ENCODE measurements around the gene SPTBN1. TPM values are rescaled to one million over a fixed set of nuclear protein-coding genes. Genes with fewer than 3 reads are reported as not detected.

The SPTBN1 gene
- total RNA-seq, 1 donor from 2014 or later: 380 TPM

DNA sequence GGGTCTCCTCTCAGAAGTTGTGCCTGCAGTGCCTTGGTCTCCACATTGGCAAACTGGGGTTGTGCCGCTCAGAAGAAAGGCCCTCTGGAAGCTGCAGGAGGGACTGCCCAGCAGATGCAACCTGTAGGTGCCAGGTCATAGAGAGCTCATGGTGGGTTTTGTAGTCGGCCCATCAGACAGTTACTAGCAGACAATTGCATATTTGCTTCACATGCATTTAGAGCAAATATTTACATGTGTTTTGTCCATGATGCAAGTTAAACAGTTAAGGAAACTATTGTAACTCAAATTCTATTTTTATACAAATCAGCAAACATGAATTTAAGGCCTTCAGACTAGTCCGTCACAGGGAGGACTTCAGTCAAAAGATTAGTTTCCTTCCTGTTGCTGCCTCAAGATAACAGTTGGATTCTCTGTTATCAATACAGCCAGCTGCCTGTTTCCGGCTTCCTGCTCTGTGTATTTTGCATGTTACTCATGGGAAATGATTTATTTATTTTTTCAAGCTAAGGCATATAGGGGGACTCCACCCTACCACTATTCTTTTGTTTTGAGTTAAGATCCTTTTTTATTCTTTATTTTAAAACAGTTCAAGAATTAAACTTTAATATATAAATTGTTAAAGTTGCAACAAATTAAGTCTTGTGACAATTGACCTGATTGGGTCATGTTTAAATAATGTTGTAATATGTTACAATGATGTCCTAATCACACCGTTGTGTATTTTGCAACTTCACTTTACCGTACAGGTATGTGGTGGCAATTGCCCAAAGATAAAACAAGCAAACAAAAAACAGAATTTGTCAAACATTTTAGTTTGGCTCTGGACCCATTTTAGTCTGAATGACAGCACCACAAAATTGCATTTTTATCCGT, 133.5 kb downstream of the SPTBN1 start:
- DNase-seq (ENCODE audit: low spot score): no peak

DNA sequence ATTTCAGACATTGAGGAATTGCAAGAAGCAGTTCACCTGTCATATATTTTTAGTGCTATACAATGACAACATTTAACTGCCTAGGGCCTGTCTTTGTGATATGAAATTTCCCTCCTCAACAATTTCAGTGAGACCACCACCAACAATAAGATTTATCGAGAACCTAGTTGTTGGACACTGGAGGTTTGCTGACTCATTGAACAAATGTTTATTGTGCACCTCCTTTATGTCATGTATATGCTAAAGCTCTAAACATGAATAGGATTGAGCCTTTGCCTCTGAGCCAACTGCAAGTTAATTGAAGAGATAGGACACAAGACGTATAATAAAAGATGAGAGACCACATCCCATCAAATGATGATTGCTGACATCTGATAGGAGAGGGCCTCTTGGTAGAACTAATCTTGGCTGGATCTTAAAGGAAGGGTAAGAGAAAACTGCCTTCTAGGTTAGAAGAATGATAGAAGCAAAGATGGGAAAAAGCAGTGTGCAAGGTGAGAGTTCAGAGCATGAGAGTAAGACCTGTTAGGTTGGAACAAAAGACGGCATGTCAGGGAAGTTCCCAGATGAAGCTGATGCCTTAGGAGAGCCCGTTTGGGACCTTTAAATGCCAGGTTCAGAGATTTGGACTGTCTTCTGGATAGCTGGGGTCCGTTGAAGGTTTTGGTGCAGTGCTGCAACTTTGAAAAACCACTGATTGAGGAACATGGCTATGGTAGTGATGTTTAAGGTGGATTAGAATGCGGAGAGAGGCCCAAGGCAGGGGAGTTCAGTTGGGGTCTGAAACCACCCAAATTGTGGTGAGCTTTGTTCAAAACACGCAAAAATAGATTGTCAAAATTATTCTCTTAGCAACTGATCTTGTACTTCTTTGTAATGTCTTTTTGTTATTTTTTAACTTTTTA, 134.3 kb downstream of the SPTBN1 start:
- DNase-seq (ENCODE audit: low spot score): no peak

DNA sequence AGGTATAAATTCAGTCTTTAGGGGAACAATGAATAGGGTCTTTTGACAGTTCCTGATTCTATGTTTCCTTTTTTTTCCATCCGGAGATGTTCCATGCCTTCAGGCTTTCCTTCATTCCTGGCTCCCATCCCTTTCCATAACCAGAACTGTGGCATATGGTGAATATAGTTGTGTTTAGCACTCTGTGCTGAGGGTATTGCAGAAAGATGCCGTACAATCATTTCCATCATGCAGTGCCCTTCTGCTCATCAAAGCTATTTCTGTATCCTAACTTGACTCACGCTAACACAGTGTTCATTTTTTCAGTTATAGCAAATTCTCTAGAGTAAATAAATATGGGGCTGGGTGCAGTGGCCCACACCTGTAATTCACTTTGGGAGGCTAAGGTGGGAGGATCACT, 135.4 kb downstream of the SPTBN1 start:
- DNase-seq (ENCODE audit: low spot score): no peak

DNA sequence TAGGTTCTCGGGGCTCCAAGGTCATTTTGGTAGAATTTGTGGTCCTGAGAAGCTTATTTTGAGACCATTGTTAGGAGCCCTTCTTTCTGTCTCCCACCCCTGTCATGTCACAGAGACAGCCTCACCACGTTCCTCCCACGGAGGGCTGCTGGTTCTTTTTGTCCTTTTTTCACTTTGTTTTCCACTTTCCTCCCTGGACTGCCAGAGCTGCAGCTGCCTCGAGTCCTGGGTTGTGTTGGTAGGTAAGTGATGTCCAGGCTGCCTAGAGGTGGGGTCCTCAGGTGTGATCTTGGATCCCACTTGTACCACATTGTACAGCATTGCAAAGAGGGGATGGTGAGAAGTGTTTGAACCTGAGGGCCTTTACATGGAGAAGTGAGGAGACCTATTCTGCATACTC, 137.1 kb downstream of the SPTBN1 start:
- no peak for DNase-seq (ENCODE audit: low spot score)

DNA sequence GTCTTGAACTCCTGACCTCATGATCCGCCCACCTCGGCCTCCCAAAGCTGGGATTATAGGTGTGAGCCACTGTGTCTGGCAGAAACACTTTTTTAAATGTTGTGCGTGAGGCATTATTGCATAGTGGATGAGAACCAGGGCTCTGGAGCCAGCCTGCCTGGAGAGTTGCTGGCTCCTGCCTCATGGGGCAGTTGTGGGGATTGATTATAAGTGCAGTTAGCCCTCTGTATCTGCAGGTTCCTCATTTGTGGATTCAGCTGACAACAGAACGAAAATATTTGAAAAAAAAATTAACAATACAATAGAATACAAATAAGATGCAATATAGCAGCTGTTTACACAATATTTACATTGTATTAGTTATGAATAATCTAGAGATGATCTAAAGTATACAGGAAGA, 137.9 kb downstream of the SPTBN1 start:
- no peak for DNase-seq (ENCODE audit: low spot score)

DNA sequence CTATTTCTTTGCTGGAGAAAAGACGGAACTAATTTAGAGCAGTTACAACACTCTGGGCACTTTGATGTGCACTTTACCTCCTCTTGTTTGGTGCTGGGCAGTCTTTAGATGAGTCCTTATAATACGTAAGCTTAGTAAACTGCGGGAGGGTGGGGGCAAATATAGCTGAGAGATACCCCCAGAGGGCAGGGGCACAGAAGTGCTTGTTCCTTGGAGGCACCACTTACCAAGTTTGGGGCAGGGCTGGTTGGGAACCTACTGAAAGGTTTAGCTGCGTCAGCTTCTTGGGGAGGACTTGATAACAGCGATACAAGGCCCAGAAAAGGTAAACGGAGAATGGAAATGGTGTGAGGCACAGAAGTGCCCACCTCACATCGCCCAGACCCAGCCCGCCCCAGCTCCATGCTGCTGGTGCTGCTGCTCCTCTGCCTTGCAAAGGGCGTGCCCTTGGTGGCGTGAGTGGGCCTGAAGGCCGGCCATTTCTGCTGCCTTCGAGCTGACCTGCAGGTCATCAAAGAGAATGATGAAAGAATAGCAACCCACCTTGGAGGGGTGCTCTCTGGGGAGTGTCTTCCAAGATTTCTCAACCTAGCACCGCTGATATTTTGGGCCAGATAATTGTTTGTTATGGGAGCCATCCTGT, 139.2 kb downstream of the SPTBN1 start:
- no peak for DNase-seq (ENCODE audit: low spot score)

DNA sequence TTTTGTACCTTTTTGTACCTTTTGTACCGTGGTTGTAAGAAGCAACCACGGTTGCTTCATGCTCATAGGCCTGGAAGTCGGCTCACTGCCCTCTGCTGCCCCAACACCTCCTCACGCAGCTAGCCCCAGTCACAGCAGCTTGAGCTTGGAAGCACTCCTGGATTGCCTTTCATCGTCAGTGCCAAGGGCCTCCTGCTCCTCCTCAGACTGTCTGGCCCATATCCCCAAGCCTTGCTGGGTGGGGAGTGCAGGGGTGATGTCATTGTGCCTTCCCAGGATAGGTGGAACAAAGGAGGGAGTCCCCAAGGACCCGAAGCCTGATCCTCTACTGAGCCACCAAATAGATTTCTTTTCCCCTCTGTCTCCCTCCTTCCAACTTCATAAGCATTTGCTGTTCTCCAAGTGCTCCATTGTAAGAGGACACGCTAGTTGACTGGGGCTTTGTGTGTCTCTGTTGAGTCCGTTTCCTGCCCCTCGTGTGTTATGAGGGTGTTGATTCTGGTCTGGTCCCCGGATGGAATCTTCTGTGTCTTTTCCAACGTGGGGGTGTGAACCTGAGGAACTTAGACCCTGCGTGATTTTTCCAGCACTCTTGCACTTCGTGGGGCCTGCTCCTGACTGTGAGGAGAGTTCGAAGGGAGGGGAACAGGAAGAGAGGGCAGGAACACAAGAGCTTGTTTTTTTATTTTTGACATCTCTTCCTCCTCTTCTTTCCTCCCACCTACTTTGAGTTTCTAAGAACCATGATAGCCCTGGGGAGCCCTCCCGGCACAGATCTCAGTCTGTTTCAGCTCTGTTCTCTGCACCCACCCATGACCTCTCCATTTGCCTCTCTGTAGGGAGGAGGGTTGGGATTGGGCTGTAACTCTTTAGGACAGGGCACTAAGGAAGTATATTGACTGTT, 140.1 kb downstream of the SPTBN1 start:
- DNase-seq (ENCODE audit: low spot score): no peak

DNA sequence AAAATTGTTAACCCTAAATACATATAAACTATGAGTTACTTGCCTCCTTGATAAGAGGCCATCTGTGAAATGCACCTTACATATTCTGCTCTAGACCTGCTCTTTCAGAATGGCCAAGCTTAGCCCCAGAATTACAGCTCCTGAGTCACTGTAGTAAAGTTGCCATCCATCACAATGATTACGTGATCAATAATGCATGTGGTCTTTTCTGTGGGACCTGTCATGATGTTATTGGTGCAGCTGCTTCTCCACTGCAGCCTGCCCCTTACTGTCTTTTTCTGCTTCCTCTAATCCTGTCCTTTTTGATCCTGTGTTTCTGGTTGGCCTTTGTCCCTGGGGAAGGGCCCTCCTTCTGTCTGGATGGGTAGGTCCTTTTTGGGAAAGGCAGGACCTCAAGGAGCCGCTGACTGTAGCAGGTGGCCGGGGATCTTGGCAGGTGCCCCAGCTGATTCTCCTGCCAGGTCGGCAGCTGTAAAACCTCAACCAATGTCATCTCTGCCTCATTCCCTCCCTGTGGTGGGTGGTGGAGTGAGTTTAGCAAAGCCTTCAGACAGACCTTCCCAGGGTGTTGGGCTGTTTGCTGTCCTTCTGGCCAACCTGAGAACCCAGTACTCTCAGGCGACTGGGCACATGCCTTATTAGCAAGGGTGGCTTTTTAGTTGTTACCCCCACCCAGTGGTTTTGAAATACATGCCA, 141.2 kb downstream of the SPTBN1 start:
- peak; percentile 64 for DNase-seq (ENCODE audit: low spot score)

DNA sequence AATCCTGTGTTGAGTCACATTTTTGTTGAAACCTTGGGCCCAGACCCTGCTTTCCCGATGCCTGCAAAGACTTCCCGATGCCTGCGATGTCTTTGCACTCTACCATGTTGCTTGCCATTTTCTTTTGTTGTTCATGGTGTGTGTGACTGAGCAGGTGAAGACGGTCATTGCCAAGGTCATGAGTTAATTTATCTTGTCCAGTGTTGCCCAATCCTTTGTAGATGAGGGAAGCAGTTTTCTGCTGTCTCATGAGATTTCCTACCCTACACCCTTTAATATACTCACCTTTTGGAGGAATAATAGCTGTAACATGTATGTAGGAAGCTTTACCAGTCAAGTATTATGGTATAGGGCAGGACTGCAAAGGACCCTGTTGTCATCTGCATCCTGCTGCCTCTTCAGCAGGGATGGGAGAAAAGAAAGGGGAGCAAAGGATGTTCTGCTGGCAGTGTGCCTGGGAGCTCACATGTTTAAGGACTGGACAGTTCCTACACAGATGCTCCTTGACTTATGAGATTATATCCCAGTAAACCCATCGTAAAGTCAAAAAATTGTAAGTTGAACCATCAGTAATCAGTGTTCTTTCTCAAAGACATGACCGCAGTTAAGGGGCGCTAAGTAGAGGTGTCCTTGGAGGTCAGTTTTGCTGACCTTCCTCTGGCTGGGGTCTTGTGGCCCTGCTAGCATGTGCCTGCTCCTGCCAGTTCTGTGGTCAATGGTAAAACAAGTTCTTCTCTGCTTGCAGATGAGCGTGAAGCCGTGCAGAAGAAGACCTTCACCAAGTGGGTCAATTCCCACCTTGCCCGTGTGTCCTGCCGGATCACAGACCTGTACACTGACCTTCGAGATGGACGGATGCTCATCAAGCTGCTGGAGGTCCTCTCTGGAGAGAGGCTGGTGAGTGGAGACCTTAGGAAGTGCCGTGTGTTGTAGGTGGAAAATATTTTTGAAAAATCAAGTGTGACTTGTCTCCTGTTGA, 142.5 kb downstream of the SPTBN1 start:
- no peak for DNase-seq (ENCODE audit: low spot score)

DNA sequence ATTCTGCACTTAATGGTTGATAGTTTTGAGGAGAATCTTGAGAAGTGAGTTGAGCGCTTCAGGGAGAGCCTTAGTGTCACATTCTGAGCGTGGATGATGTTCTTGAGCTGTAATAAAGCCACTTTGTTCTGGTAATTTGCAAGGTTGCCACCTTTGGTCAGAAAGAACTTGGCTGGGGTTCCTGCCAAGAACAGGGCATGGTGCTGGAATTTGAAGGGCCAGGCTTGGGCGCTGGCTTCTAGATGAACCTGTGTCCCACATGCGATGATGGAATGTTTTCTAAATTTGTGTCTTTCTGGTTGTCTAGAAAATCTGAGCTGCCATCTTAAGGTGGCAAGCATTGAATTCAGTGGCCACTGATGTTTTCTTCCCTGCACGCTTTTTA, 143.2 kb downstream of the SPTBN1 start:
- no peak for DNase-seq (ENCODE audit: low spot score)

DNA sequence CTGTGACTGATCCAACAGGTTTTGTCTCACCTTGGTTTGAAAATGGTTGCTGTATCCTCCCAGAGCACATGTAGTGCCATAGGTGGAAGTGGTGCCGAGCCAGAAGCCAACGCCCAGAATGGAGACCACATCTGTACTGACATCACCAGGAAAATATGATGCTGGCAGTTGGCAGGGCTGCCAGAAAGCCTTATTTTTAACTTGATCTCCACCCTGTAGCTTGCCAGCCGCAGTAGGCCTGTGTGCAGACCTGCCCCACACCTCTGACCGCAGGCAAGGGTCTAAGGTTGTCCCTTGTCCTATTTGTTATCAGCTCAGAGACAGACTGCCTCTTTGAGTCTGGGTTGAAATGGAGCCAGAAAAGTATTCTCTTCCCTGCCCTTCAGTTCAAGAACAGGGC, 143.8 kb downstream of the SPTBN1 start:
- peak; percentile 80 for DNase-seq (ENCODE audit: low spot score)

DNA sequence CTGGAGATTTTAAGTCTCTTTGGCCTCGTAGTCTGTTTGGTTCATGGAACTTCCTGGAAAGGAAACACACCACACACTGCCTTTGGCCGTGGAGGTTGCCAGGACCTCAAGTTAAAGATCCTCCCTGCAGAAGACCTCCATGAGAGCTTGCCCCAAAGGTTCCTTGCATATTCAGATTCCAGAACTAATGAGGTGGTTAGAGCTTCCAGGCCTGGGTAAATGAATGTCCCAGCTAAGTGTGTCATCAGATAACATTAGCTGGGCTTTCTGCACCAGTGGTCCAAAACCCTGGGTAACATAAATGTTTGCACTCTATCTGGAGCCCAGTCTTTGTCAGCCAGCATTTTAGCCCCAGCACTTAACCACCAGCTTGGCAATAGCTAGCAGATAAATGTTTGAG, 145.2 kb downstream of the SPTBN1 start:
- DNase-seq (ENCODE audit: low spot score): no peak

DNA sequence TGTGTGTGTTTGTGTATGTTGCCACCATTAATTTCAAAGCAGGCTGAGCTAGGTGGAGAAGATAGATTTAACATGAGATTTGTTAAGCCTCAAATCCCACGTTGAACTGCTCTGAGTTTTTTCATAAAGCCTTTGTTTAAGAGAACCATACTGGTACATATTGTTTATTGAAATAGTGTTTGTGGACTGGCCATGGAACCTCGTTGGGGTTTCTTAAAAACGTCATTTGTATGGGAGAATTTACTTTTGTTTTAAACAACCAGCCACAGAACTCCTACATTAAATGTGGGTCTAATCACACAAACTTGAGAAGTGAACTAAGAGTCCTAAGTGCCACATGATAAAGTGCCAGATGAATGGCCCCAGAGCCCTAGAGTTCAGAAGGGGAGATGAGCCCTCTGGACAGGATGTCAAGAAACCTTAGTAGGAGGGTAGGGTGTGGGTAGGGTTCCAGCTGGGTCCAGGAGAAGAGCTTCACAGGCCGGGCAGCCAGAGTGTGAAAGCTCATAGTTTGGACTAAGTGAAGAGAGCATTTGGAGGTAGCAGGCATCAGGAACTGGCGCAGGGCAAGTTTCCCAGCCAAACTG, 146.7 kb downstream of the SPTBN1 start:
- DNase-seq (ENCODE audit: low spot score): no peak

DNA sequence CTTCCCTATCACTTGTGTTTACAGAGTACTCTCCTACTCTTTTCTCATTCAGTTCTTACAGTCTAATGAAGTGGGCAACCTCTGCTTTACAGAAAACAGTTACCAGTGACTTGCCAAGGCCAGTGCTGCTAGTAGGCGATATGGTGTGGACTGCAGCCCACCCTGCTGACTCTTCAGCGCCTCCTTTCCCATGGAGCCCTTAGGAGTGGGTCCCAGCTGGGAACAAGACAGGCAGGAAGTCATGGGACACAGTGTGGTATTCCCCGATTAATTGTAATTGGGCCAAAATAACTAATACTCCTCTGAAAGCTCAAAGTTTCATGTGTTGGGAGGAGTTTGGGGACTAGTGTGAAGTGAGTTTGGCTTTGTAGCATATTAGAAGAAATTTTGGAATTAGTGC, 147.2 kb downstream of the SPTBN1 start:
- DNase-seq (ENCODE audit: low spot score): no peak

DNA sequence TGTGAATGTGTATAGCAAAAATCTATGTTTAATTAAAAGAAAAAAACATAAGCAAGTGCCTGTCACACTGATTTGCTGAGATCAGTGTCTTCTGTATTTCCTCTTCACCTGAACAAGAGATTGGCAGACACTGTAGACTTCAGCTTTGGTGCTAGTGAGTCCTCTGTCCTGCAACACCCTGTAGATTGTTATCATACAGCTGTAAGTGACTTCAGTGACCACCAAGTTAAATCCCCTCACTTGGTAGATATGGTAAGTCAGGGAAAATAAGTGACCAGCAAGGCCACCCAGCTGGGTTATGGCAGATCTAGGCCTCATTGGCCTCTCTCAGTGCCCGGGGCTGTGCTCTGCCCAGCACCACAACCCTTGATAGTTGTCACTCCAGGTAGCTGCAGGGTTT, 147.7 kb downstream of the SPTBN1 start:
- no peak for DNase-seq (ENCODE audit: low spot score)

DNA sequence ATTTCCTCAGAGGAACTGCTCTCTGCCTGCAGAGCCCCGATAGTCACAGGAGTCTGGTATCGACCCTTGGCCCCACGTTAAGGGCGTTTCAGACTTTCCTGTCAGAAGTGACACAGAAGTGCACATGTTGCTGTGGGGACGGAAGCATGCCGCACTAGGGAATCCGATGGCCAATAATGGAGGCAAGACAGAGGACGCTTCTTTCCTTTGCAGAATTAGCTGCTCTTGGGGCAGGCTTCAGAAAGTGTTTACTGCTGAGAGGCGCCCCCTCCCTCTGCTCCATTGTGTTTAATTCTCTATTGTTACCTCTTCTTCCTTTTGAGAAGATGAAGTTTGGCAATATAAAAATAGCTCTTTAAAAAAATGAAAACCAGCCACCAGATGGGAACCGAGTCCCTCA, 148.7 kb downstream of the SPTBN1 start:
- no peak for DNase-seq (ENCODE audit: low spot score)

DNA sequence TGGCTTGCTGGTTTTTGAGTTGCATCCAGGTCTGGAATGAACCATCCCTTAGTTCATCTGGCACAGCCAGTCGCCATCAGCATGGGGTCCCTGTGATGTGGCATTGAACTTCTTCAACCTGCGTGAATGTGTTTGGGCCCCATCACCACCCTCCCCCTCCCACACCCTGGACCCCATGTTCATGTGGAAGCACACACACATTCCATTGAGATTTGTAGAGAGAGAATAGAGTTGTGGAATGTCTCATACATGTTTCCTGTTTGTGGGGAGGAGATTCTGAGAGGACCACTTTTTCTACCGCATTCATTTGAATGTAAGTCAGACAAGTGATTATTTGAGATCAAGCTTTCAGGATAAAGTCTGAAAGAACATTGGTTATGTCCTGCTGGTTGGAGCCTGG, 149.7 kb downstream of the SPTBN1 start:
- no peak for DNase-seq (ENCODE audit: low spot score)

DNA sequence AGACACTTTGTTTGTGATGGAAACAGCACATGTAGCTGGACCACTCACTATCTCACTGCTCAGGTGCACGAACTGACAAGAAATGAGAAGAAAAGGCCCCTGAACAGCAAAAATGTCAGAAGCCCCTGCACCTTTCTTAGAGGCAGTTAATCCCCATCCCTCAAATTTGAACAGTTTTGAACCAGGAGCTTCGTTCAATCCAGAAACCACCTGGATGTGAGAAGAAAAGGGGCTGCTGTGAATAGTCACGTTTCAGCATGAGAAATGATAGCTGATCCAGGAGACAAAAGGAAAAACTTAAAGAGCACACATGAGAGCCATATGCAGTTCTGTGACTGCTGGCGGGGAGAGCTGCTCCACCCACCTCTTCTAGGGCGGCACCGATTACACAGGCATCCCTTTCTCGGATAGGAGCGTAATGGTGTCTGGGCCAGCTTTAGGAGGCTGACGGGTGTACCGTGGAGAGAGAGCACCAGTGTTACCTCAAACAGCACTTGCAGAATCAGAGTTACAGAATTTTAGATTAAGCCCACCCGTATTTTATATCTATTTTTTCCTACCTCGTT, 150.3 kb downstream of the SPTBN1 start:
- no peak for DNase-seq (ENCODE audit: low spot score)

DNA sequence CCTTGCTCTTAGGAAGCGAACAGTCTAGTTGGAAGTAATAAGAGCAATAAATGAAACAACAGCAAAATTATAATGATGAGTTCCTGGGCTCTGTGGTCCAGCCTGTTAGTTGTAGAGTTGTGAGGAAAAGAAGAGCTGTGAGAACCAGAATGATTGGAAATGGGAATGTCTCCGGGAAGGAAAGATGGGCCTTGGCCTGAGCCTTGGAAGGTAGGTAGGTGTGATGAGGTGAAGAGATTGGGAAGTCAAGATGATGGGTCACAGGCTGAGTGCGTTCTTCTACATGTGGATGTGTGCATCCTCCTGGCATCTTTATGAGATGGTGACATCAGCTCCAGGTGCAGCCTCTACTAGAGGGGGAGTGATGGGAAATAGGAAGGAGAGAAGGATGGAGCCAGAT, 152.1 kb downstream of the SPTBN1 start:
- no peak for DNase-seq (ENCODE audit: low spot score)
